SK-N-MC (cell line): ENCODE measurements around the gene DSP.

Experiments
- EZH2 ChIP-seq: fragments of 200-600 bp; sonication (generic); IDR thresholded peaks from one replicate; pipeline ENCODE4 v1.6.1; 2017; ENCODE audit warnings: antibody characterized with exemption
- POLR2AphosphoS5 ChIP-seq: IDR thresholded peaks from 2 replicates; pipeline ENCODE4 v1.6.1; 2012; ENCODE audit warnings: mild to moderate bottlenecking, low read depth, low read length, borderline replicate concordance

- no peak for TF ChIP-seq EZH2
- TF ChIP-seq POLR2AphosphoS5 = no peak
Observed at GRCh38 chr6:7537565-7538174, 3.8 kb upstream of the DSP start.
